ENCODE data around the gene IRX4. TPM values are rescaled to one million over a fixed set of nuclear protein-coding genes. Genes with fewer than 3 reads are reported as not detected.

The IRX4 gene
- total and polyA plus RNA-seq, 2 donors (not counting 3 experiments of a cell fraction or from before 2014, with no cell fraction given), result not detected

- Histone ChIP-seq H3K9me3 (replicated peaks; ENCODE audit: control insufficient read depth, insufficient read depth, low read length) (no peaks in the 10 kb centered on the region), H3K4me2 (ENCODE audit: insufficient read depth, low read length) (no peak overlapping the region), H3K27me3 (ENCODE audit: control insufficient read depth in 2 of 2, insufficient read depth in 2 of 2, low read length in 2 of 2) (no peaks in the 10 kb centered on the region), H2AFZ (ENCODE audit: low read depth, low read length) (no peak overlapping the region), H4K20me1 (replicated peaks; ENCODE audit: control insufficient read depth, extremely low read depth, insufficient read depth, low read length) (no peaks in the 10 kb centered on the region), H3K4me1 (ENCODE audit: control insufficient read depth, extremely low read depth, insufficient read depth, low read length) (no peaks in the 10 kb centered on the region), H3K36me3 (ENCODE audit: control insufficient read depth in 2 of 2, extremely low read depth in 1 of 2, insufficient read depth in 2 of 2, low read length in 2 of 2) (no peaks in the 10 kb centered on the region), H3K4me3 (replicated peaks in 1 of 3; ENCODE audit: insufficient read depth in 1 of 3, low read depth in 1 of 3, low read length in 3 of 3) (no peak overlapping the region), H3K79me2 (ENCODE audit: control insufficient read depth, insufficient read depth, low read length) (no peaks in the 10 kb centered on the region), H3K9me1 (replicated peaks; ENCODE audit: control insufficient read depth, extremely low read depth, insufficient read depth, low read length) (no peaks in the 10 kb centered on the region), H3K9ac (replicated peaks; ENCODE audit: extremely low read depth, insufficient read depth, low read length) (no peak overlapping the region), H3K27ac (ENCODE audit: insufficient read depth, low read depth, low read length) (no peak overlapping the region)
- BruUV-seq (replicated peaks), result no TSS peak
- dilution Hi-C loops (cut with MboI; ENCODE audit: extremely low pct_ligation_motif_present, low sequenced_read_pairs), result no loop called here
- intact Hi-C loops (cut with micrococcal nuclease), result no loop called here
- POLR2A ChIA-PET, result no interaction called here
- TF ChIP-seq GATA2 (IDR thresholded peaks at IDR 0.05; ENCODE audit: insufficient read depth, insufficient read length, low read depth, low read length) (no peak), FOS (IDR thresholded peaks at IDR 0.05; ENCODE audit: borderline replicate concordance, insufficient read depth, low read length) (no peak), POLR2A (IDR thresholded peaks at IDR 0.05; ENCODE audit: low read depth, low read length) (no peak), EZH2 (IDR thresholded peaks at IDR 0.05; ENCODE audit: borderline replicate concordance, low read depth, low read length, severe bottlenecking) (no peak)
- DNase-seq (ENCODE audit: low read depth, low spot score), result no peak
- CTCF ChIA-PET, result no interaction called here
- FAIRE-seq, result no peak
Measured at GRCh38 chr5:1858436-1858835, 24.3 kb downstream of the IRX4 start.

- H3K9me1 ChIP-seq (replicated peaks; ENCODE audit: control insufficient read depth, extremely low read depth, insufficient read depth, low read length), result no peaks in the 10 kb centered on the region
- no peak for DNase-seq (ENCODE audit: low read depth, low spot score)
- H3K36me3 ChIP-seq (ENCODE audit: control insufficient read depth in 2 of 2, extremely low read depth in 1 of 2, insufficient read depth in 2 of 2, low read length in 2 of 2), result no peaks in the 10 kb centered on the region
- no peak overlapping the region for H3K4me3 ChIP-seq (replicated peaks in 1 of 3; ENCODE audit: insufficient read depth in 1 of 3, low read depth in 1 of 3, low read length in 3 of 3)
- H4K20me1 ChIP-seq (replicated peaks; ENCODE audit: control insufficient read depth, extremely low read depth, insufficient read depth, low read length), result no peaks in the 10 kb centered on the region
- no peaks in the 10 kb centered on the region for H3K9me3 ChIP-seq (replicated peaks; ENCODE audit: control insufficient read depth, insufficient read depth, low read length)
- H3K79me2 ChIP-seq (ENCODE audit: control insufficient read depth, insufficient read depth, low read length), result no peaks in the 10 kb centered on the region
- dilution Hi-C loops (cut with MboI; ENCODE audit: extremely low pct_ligation_motif_present, low sequenced_read_pairs), result no loop called here
- intact Hi-C loops (cut with micrococcal nuclease), result no loop called here
- peaks cover 0 to 2% of the 10 kb centered on the region in 2 experiments for H3K27me3 ChIP-seq (ENCODE audit: control insufficient read depth in 2 of 2, insufficient read depth in 2 of 2, low read length in 2 of 2)
- H2AFZ ChIP-seq (ENCODE audit: low read depth, low read length), result no peak overlapping the region
- CTCF ChIA-PET, result no interaction called here
- H3K4me1 ChIP-seq (ENCODE audit: control insufficient read depth, extremely low read depth, insufficient read depth, low read length), result no peaks in the 10 kb centered on the region
- H3K9ac ChIP-seq (replicated peaks; ENCODE audit: extremely low read depth, insufficient read depth, low read length), result no peak overlapping the region
- POLR2A ChIA-PET, result no interaction called here
- BruUV-seq (replicated peaks), result no TSS peak
- no peak for FAIRE-seq
- TF ChIP-seq POLR2AphosphoS5 (IDR thresholded peaks at IDR 0.05; ENCODE audit: insufficient read depth, low read depth, low read length) (no peak), MAX (IDR thresholded peaks at IDR 0.05; ENCODE audit: insufficient read depth, insufficient read length) (no peak), EZH2 (IDR thresholded peaks at IDR 0.05; ENCODE audit: borderline replicate concordance, low read depth, low read length, severe bottlenecking) (no peak), POLR2A (IDR thresholded peaks at IDR 0.05; ENCODE audit: low read depth, low read length) (no peak), MYC (IDR thresholded peaks at IDR 0.05; ENCODE audit: low read depth, low read length) (no peak), JUN (IDR thresholded peaks at IDR 0.05; ENCODE audit: borderline replicate concordance, insufficient read depth, insufficient read length, low read depth) (no peak), FOS (IDR thresholded peaks at IDR 0.05; ENCODE audit: borderline replicate concordance, insufficient read depth, low read length) (no peak), GATA2 (IDR thresholded peaks at IDR 0.05; ENCODE audit: insufficient read depth, insufficient read length, low read depth, low read length) (no peak)
- TF ChIP-seq, protein P1, sequence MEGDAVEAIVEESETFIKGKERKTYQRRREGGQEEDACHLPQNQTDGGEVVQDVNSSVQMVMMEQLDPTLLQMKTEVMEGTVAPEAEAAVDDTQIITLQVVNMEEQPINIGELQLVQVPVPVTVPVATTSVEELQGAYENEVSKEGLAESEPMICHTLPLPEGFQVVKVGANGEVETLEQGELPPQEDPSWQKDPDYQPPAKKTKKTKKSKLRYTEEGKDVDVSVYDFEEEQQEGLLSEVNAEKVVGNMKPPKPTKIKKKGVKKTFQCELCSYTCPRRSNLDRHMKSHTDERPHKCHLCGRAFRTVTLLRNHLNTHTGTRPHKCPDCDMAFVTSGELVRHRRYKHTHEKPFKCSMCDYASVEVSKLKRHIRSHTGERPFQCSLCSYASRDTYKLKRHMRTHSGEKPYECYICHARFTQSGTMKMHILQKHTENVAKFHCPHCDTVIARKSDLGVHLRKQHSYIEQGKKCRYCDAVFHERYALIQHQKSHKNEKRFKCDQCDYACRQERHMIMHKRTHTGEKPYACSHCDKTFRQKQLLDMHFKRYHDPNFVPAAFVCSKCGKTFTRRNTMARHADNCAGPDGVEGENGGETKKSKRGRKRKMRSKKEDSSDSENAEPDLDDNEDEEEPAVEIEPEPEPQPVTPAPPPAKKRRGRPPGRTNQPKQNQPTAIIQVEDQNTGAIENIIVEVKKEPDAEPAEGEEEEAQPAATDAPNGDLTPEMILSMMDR (IDR thresholded peaks at IDR 0.05; ENCODE audit: extremely low read depth in 1 of 2, insufficient read depth in 1 of 2, low read depth in 1 of 2, low read length in 2 of 2), result no peak
- H3K27ac ChIP-seq (ENCODE audit: insufficient read depth, low read depth, low read length), result no peak overlapping the region
- no peak overlapping the region for H3K4me2 ChIP-seq (ENCODE audit: insufficient read depth, low read length)
Measured at GRCh38 chr5:1857256-1857600, 25.5 kb downstream of the IRX4 start.
